ENCODE results near the gene LCN15. TPM values are rescaled to one million over a fixed set of nuclear protein-coding genes. Genes with fewer than 3 reads are reported as not detected.
A peak's percentile ranks its signal among the peaks of the same experiment; 100 is the strongest.
"Not testable (repeated sequence)": the region's sequence is repeated elsewhere in the genome, so short reads cannot be mapped to it uniquely, and the experiment has no call there.

LCN15 gene
- total RNA-seq, 2 donors from 2014 or later: 8.0 to 15.9 TPM

DNA sequence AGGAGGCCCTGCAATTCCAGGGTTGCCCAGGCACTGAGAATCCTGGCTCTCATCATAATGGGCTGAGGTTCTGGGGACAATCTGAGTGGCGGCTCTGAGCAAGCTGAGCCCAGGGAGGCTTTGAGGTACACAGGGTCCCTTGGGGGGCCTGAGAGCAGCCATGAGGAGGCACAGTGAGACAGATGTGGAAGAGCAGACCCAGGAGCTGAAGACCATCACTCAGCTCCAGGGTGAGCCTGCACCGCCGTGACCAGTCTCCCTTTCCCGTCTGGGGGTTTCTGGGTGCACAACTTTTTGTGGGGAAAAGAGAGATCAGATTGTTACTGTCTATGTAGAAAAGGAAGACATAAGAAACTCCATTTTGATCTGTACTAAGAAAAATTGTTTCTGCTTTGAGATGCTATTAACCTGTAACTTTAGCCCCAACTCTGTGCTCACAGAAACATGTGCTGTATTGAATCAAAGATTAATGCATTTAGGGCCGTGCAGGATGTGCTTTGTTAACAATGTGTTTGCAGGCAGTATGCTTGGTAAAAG lies 32.0 kb upstream of the LCN15 start, which contains the start of gene CCDC183:
Gene CCDC183, plus strand, starts transcription at position 101 of the 537 bp plus-strand sequence. Its CDS starts 60 bp downstream, at position 161.
- intact Hi-C loops (cut with DNase I, micrococcal nuclease): no loop called here
- no peak for ATAC-seq
- DNase-seq: no peak

DNA sequence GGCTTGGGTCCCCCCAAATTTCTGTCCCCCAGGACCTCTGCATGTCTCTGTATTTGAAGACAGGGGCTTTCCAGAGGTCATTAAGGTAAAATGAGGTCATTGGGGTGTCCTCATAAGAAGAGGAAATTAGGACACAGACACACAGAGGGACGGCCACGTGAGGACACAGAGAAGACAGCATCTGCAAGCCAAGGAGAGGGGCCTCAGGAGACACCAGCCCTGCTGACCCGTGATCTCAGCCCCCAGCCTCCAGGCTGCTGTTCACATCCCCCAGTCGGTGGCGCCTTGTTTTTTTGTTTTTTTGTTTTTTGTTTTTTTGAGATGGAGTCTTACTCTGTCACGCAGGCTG lies 30.7 kb upstream of the LCN15 start:
- ATAC-seq (no peak), DNase-seq (no peak)
- intact Hi-C loops (cut with DNase I, micrococcal nuclease): no loop called here

DNA sequence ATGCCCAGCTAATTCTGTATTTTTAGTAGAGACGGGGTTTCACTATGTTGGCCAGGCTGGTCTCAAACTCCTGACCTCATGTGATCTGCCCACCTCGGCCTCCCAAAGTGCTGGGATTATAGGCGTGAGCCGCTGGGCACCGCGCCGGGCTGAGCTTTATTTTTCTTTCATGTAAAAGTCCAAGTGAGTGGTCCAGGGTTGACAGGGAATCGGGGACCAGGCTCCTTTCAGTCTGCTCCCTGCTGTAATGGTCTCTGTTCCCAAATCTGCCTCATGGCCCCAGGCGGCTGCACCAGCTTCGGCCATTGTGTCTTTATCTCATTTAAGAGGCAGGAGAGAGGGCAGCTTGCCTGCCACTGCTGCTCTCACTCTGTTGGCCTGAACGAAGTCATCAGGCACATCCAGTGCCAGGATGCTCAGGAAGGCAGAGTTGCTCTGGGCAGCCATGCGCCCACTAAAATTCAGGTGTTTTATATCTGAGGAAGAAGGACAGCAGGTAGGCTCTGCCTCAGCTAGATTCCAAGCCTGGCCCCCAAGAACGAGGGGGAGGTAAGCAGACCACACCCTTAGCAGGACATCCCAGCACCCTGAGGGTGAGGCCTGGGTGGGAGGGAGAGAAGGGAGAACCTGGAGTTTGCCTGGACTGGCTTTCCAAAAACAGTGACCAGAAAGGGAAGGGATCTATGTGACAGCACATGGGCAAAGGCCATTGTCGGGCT lies 30.1 kb upstream of the LCN15 start:
- intact Hi-C loops (cut with DNase I, micrococcal nuclease): no loop called here
- DNase-seq (no peak), ATAC-seq (no peak)

DNA sequence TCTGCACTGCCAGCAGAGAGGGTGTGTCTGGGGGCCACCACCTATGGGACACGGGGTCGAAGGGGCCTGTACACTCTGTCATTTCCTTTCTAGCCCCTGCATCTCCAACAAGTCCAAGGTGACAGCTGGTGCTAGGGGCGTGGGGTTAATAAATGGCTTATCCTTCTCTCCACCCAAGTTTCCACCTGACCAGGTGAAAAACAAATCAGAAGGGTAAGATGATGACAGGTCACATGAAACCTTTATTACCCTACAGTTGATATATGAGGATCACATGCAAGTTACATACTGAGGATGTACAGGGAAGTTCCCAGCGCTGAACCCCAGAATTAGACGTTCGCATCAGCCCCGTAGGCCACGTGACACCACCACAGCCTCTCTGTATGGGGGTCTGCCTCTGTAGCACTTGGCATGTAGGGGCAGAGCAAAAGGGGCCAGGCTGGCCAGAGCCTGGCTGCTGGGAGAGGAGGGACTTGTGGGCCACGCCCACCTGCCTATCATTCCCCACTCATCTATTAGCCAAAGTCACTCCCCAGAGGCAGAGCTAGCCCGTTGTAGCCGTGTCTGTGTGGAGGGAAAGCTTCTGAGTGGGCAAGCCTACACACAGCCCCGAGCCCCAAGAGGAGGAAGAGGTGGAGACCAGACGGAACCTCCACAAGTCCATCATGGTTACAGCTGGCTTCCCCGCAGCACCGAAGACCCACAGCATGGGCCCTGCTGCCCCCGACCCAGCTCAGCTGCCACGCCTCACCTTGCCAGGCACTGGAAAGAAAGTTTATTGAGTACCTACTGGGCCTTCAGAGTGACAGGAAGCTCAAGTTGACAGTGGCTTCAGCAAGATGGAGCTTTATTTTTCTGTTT lies 29.0 kb upstream of the LCN15 start:
- intact Hi-C loops (cut with DNase I, micrococcal nuclease): no loop called here
- ATAC-seq (peak; percentile 25), DNase-seq (peak; percentile 66 to 67)

DNA sequence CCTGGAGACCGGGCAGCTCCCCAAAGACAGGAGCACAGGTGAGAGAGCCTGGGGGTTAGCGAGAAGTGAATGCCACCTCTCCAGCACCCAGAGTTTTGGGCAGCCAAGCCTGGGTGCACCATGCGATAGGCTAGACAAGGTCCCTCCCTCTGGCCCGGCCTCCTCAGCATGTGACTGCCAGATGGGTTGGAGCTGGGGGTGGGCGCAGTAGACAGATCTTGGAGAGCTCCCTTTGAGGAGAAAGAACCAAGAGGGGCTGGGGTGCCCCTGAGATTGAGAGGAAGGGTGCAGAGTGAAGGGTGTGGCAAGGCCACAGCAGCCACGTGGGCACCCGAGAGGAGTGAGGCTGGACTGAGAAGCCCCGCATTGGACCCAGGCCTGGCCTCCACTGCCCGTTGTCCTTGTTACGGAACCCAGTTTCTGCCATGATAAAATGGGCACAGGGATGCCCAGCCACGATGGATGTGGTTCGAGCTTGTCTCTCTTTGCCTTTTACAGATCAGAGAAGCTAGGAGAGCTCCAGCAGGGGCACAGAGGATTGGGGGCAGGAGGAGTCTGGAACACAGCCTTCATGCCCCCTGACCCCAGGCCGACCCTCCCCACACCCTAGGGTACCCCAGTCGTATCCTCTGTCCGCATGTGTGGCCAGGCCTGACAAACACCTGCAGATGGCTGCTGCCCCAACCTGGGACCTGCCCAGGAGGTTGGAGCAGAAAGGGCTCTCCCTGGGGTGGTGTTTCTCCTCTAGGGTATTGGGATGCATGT lies 28.2 kb upstream of the LCN15 start:
- intact Hi-C loops (cut with DNase I, micrococcal nuclease): no loop called here
- DNase-seq (peak; percentile 67 to 71), ATAC-seq (peak; percentile 3)

DNA sequence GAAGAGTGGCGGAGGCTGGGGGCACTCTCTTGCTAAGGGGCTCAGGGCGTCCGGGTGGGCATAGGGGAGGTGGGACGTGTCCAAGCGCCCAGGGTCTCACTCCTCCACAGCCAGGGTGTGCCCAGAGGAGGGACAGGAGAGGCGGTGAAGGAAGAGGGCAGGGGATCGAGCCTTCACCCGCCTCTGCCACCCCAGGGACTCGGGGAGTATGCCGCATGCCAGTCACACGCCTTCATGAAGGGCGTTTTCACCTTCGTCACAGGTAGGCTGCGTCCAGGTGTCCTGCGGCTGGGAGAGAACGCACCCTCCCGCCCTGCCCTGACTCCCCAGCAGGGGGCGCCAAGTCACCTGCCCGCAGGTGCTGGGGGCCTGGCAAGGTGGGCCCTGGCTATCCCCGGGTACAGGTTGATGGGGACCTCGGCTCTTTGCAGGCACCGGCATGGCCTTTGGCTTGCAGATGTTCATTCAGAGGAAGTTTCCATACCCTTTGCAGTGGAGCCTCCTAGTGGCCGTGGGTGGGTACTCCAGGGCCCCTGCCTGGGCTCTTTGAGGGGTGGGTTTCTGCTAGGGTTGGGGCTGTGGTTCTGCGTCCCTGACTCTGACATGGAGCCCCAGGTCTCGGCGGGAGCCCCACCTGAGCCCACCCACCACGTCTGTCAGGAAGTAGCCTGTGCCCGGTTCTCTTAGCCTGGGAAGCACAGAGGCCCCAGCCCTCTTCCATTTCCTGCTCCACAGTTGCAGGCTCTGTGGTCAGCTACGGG lies 27.4 kb upstream of the LCN15 start:
- intact Hi-C loops (cut with DNase I, micrococcal nuclease): no loop called here
- DNase-seq (peak; percentile 85), ATAC-seq (peak; percentile 48)

DNA sequence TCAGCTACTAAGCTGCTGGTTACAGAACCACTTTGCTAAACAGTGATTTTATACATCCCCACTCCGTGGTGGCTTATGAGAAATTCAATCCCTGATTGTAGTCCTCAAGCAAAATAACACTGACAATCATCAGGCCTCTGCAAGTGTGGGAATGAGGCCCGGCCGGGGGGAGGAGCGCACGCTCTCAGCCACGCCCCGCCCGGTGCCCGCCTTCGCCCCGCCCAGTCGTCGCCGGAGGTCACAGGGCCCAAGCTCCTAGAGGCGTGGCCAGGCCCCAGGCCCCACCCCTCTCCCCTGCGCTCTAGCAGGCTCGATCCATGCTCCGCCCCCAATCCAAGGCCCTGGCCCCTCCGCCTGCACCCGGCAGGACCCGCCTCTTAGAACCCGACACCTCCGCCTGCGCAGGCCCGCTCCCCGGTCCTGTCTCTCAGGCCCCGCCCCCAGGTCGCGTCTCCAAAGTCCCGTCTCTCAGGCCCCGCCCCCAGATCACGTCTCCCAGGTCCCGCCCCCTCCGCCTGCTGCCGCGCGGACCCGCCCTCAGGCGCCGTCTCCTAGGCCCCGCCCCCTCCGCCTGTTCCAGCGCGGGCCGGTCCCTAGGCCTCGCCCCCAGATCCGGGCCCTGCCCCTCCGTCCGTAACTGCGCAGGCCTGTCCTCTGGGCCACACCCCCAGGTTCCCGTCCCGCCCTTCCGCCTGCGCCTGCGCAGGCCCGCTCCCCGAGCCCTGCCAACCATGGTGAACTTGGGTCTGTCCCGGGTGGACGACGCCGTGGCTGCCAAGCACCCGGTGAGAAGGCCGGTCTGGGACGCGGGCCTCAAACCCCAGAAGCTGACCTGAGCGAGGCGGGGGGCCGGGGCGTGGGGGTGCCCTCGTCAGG lies 26.6 kb upstream of the LCN15 start, which contains the start of gene TMEM141:
Gene TMEM141, plus strand, starts transcription at position 705 of the 876 bp plus-strand sequence. Its CDS starts 27 bp downstream, at position 732.
- DNase-seq (peak; percentile 100), ATAC-seq (peak; percentile 69)
- intact Hi-C loops (cut with DNase I, micrococcal nuclease): no loop called here

DNA sequence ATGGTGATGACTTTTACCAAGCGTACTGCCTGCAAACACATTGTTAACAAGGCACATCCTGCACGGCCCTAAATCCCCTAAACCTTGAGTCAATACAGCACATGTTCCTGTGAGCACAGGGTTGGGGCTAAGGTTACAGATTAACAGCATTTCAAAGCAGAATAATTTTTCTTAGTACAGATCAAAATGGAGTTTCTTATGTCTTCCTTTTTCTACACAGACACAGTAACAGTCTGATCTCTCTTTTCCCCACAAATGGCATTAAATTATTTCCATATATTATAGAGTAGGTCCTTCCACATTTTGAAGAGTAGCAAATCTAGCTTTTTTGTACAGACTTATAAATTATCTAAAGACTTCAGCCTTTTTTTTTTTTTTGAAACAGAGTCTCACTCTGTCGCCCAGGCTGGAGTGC lies 25.2 kb upstream of the LCN15 start:
- DNase-seq (no peak), ATAC-seq (no peak)
- intact Hi-C loops (cut with DNase I, micrococcal nuclease): loop anchor here in 1 of 2 donors (5.0 kb wide), 1 partner anchor 248 kb away; no protein-coding TSS in a partner anchor

DNA sequence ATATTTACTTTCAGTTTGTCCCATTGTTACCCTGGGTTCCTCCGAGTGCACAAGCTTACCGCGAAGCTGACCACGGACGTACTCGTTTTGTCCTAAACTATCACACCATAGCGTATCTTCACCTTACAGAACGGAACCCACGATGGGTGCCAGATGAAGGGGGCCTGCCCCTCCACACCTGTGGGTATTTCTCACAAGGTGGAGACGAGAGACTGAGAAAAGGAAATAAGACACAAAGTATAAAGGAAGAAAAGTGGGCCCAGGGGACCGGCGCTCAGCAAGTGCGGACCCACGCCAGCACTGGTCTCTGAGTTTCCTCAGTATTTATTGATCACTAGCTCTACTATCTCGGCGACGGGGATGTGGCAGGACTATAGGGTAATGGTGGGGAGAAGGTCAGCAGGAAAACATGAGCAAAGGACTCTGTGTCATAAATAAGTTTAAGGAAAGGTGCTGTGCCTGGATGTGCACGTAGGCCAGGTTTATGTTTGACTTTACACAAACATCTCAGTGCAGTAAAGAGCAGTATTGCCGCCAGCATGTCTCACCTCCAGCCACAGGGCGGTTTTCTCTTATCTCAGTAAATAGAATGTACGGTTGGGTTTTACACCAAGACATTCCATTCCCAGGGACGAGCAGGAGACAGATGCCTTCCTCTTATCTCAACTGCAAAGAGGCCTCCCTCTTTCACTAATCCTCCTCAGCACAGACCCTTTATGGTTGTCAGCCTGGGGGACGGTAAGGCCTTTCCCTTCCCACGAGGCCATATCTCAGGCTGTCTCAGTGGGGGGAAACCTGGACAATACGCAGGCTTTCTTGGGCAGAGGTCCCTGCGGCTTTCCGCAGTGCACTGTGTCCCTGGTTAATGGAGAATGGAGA lies 24.6 kb upstream of the LCN15 start:
- intact Hi-C loops (cut with DNase I, micrococcal nuclease): loop anchor here in 1 of 2 donors (5.0 kb wide), 1 partner anchor 248 kb away; no protein-coding TSS in a partner anchor
- not testable (repeated sequence) for ATAC-seq
- DNase-seq: peak; percentile 56 to 64

DNA sequence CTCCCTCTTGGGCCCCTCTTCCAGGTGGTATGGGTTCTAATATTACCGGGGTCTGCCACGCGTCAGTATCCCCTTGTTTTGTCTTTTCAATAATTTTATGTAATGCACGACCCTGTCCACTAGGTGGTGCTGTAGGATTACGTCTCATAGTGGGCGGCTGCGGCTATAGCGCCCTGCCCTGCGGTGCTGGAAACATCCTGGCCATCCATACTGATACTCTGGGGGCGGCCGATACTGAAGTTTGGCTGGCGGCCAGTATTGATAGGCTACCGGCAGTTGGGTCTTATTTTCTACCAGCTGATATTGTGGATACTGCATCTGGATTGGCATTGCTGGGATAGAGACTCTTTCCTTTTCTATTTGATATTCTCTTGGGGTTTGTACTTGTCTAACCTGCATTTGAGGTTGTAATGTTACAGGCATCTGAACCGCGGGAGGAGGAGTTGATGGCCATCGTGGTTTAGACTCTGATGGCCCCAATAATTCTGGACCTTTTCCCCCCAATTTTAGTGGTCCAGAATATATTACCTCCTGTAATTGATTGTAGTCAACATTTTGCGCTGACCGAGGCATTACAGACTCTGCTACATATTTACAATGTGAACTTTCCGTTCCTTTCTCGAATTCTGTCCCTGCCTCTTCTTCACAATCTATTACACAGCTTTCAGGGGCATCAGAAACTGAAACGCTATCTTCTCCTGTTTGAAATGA lies 23.5 kb upstream of the LCN15 start:
- ATAC-seq (peak; percentile 16), DNase-seq (peak; percentile 75 to 81)
- intact Hi-C loops (cut with DNase I, micrococcal nuclease): loop anchor here in 1 of 2 donors (5.0 kb wide), 1 partner anchor 249 kb away; no protein-coding TSS in a partner anchor

DNA sequence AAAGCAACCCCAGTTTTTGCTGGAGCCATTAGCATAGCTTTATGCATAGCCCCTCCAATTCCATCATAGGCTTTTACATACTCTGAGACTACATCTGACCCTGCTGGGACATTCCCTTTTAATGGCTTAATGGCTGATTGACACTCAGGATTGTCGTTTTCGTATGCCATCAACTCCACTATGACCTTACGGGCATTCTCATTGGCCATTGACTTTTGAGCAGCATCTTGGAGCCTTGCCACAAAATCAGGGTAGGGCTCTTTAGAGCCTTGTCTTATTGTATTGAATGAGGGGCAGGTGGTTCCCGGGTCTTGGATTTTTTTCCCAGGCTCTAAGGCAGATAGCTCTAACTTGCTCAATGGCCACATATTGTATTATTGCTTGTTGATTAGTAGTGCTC lies 22.7 kb upstream of the LCN15 start:
- not testable (repeated sequence) for ATAC-seq
- intact Hi-C loops (cut with DNase I, micrococcal nuclease): loop anchor here in 1 of 2 donors (5.0 kb wide), 1 partner anchor 250 kb away; no protein-coding TSS in a partner anchor
- peak; percentile 51 to 60 for DNase-seq

DNA sequence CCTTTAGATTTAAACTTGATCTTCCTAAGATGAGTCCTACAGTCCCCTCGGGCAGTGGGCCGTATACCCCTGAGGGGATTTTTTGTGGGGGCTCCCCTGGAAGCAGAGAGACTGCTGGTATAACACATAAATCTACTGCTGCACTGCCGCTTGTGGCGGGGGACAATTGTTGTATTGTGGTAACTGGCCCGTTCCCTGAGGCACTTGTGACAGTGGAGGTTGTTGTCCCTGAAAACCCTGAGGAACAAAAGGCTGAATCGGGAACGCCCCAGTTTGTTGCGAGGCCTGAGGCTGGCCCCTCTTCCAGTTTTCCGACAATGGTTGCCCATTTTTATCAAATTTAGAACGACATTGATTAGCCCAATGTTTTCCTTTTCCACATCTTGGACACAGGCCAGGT lies 22.1 kb upstream of the LCN15 start:
- DNase-seq: no peak
- intact Hi-C loops (cut with DNase I, micrococcal nuclease): loop anchor here in 1 of 2 donors (5.0 kb wide), 1 partner anchor 251 kb away; no protein-coding TSS in a partner anchor
- ATAC-seq: no peak

DNA sequence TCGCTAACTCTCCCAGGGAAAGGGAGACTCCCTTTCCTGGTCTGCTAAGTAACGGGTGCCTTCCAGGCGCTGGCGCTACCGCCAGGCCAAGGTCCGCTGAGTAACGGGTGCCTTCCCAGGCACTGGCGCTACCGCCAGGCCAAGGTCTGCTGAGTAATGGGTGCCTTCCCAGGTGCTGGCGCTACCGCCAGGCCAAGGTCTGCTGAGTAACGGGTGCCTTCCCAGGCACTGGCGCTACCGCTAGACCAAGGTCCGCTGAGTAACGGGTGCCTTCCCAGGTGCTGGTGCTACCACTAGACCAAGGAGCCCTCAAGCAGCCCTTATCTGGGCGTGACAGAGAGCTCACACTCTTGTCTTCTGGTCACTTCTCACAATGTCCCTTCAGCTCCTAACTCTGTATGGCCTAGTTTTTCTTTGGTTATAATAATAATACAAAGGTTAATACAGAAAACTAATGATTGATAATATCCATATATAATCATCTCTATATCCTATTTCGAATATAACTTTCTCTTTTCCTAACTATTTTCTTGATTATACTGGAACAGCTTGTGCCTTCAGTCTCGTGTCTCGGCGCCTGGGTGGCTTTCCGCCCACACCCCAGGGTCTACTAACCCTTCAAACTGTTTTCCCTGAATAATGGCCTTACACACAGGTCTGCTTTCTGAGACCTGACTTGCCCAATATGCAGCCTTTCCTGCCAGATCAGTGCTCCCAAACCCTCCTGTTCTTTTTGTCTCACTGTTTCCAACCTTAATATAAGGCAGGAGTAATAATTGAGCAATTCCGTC lies 21.4 kb upstream of the LCN15 start:
- intact Hi-C loops (cut with DNase I, micrococcal nuclease): loop anchor here in 1 of 2 donors (5.0 kb wide), 1 partner anchor 252 kb away; no protein-coding TSS in a partner anchor
- DNase-seq, ATAC-seq: not testable (repeated sequence)

DNA sequence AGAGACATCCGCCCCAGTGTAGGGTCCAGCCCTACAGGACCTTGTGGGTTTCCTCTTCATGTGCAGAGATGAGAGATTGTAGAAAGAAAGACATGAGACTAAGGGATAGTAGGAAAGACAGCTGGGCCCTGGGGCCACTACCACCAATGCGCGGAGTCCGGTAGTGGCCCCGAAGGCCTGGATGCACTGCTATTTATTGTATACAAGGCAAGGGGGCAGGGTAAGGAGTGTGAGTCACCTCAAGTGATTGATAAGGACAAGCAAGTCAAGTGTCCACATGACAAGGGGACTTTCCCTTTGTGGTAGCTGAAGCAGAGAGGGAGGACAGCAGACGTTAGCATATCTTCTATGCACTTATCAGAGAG lies 20.7 kb upstream of the LCN15 start:
- intact Hi-C loops (cut with DNase I, micrococcal nuclease): loop anchor here in 1 of 2 donors (5.0 kb wide), 1 partner anchor 252 kb away; no protein-coding TSS in a partner anchor
- ATAC-seq: no peak
- DNase-seq: no peak
